ENCODE results near the gene CTNNBIP1. TPM values are rescaled to one million over a fixed set of nuclear protein-coding genes. Genes with fewer than 3 reads are reported as not detected.
A peak's percentile ranks its signal among the peaks of the same experiment; 100 is the strongest.

Gene CTNNBIP1
- total and polyA plus RNA-seq, 8 donors = 9.4 to 27.3 (median 19.1) TPM

DNA sequence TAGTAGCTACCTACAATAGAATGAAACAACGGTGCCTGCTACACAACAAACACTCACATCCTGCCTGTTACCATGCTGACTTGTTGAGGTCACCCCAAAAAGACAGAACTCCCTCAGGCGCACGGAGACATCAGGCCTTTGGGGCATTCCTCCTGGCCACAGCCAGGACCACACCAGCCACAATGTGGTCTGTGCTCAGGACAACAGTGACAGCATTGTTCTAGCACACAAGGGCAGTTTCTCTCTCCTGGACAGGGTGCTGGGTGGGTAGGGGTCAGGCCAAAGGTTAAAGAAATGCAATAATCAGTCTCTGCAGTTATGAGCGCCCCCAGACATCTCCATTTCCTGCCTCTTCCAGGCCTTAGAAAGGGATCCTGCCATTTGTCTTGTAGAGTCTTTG lies 39.5 kb downstream of the CTNNBIP1 start:
- no peak overlapping the region for H3K4me3 ChIP-seq
- FAIRE-seq = no peak
- 89% methylated on average over 4 of the region's 4 CpGs for WGBS, 2 donors
- TF ChIP-seq, protein P1, sequence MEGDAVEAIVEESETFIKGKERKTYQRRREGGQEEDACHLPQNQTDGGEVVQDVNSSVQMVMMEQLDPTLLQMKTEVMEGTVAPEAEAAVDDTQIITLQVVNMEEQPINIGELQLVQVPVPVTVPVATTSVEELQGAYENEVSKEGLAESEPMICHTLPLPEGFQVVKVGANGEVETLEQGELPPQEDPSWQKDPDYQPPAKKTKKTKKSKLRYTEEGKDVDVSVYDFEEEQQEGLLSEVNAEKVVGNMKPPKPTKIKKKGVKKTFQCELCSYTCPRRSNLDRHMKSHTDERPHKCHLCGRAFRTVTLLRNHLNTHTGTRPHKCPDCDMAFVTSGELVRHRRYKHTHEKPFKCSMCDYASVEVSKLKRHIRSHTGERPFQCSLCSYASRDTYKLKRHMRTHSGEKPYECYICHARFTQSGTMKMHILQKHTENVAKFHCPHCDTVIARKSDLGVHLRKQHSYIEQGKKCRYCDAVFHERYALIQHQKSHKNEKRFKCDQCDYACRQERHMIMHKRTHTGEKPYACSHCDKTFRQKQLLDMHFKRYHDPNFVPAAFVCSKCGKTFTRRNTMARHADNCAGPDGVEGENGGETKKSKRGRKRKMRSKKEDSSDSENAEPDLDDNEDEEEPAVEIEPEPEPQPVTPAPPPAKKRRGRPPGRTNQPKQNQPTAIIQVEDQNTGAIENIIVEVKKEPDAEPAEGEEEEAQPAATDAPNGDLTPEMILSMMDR (IDR thresholded peaks at IDR 0.05) = no peak
- DNase-seq = peak in 1 of 6 donors; percentile 24
- no peaks in the 10 kb centered on the region for H3K4me1 ChIP-seq
- no peaks in the 10 kb centered on the region for H3K9me3 ChIP-seq
- no peak overlapping the region for H3K27ac ChIP-seq
- no peak for ATAC-seq
- no peaks in the 10 kb centered on the region for H3K27me3 ChIP-seq
- peaks cover 0 to 6% (median 4%) of the 10 kb centered on the region in 3 donors for H3K36me3 ChIP-seq
- intact Hi-C loops (cut with DNase I) = no loop called here

DNA sequence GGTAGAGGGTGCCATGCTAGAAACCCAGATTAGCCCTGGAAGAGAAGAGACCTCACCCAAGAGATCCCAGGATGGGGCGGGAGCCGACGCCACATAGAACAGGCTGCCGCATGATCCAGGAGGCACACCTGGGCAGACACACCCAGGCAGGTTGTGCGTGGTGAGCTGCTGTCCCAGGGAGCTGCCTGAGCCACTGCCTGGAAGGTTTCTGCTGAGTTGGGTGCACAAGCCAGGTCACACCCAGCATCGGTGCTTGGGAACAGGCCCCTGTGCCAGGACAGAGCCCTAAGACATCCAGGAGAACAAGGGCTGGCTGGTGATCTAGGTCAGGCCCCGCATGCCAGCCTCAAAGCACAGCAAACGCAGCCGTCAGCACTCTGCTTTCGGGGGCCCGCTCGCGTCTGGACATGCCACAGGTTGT lies 40.2 kb downstream of the CTNNBIP1 start:
- H3K27ac ChIP-seq = no peak overlapping the region
- H3K27me3 ChIP-seq = no peaks in the 10 kb centered on the region
- intact Hi-C loops (cut with DNase I) = loop anchor here in 2 of 3 donors (5.0 kb wide), 1 partner anchor 83 kb away; no protein-coding TSS in a partner anchor
- no peaks in the 10 kb centered on the region for H3K4me1 ChIP-seq
- ATAC-seq = no peak
- TF ChIP-seq, protein P1 (IDR thresholded peaks at IDR 0.05) = no peak
- H3K4me3 ChIP-seq = no peak overlapping the region
- no peaks in the 10 kb centered on the region for H3K9me3 ChIP-seq
- peak in 1 of 6 donors; percentile 41 for DNase-seq
- FAIRE-seq = no peak
- peaks cover 0 to 6% (median 4%) of the 10 kb centered on the region in 3 donors for H3K36me3 ChIP-seq
- 94 to 96% methylated on average over 13 of the region's 13 CpGs for WGBS, 2 donors

DNA sequence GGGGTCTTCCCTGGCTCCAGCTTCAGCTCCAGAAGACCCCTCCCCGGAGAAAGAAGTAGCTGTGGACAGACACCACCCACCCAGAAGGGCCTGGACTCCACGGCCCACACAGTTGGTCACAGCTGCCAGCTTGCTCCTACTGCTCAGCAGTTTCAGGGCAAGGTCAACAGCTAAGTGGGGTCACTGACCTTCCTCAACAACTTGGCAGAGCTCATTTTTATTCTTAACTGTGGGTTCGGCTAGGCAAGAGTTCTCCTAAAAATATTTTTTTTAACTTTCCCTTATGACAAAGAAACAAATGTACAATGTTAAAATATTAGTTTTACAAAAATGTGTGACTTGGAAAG lies 41.9 kb downstream of the CTNNBIP1 start:
- peak in 1 of 6 donors; percentile 38 for DNase-seq
- intact Hi-C loops (cut with DNase I) = loop anchor here in 2 of 3 donors (5.0 kb wide), 1 partner anchor 81 kb away; no protein-coding TSS in a partner anchor
- H3K36me3 ChIP-seq = peaks cover 0 to 6% (median 4%) of the 10 kb centered on the region in 3 donors
- no peak overlapping the region for H3K27ac ChIP-seq
- TF ChIP-seq, protein P1 (IDR thresholded peaks at IDR 0.05) = no peak
- no peak for FAIRE-seq
- no peaks in the 10 kb centered on the region for H3K9me3 ChIP-seq
- 41 to 52% methylated on average over 3 of the region's 3 CpGs for WGBS, 2 donors
- peak in 1 of 4 donors; percentile 7 for ATAC-seq
- no peaks in the 10 kb centered on the region for H3K4me1 ChIP-seq
- no peak overlapping the region for H3K4me3 ChIP-seq
- H3K27me3 ChIP-seq = no peaks in the 10 kb centered on the region

DNA sequence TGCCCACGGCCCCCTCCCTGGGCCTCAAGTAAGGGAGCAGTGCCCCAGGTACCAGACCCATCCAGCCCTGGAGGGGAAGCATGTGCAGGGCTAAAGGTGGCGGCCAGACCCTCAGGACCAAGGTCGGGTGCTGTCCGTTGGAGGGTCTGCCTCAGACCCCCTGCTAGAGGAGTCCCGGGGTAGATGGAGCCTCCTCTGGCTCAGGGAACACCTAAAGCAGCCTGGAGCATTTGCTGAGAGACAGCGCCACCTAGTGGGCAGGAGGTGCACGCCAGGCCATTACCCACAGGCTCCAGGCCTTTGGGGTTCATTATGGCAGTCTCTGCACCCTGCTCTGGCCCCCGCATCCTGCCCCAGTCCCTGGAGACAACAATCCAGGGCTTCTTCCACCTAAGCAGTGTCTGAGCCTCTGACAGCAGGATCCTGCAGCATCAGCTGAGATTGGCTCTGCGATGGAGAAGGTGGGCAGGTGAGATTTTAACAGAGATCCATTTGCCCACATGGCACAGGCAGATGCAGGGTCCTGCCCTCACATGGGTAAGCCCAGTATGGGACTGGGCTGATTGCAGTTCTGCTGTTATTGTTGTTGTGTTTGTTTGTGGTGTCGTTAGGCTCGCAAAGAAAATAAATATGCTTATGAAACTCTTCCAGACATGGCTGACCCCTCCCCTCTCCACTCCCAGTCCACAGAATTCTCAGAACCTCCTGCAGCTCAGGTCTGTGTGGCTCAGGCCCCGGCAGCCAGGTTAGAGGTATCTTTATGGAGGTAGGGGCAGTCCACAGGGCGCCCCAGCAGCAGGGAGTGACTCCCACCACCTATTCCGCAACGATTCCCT lies 42.4 kb downstream of the CTNNBIP1 start:
- Histone ChIP-seq H3K27ac (no peak overlapping the region), H3K27me3 (no peaks in the 10 kb centered on the region), H3K9me3 (no peaks in the 10 kb centered on the region), H3K36me3 (peaks cover 0 to 6% (median 4%) of the 10 kb centered on the region in 3 donors), H3K4me1 (no peaks in the 10 kb centered on the region), H3K4me3 (no peak overlapping the region)
- WGBS, 2 donors = 44 to 56% methylated on average over 13 to 15 of the region's 15 CpGs
- intact Hi-C loops (cut with DNase I) = loop anchor here in 2 of 3 donors (5.0 kb wide), 1 partner anchor 80 kb away; no protein-coding TSS in a partner anchor
- DNase-seq = peak; percentile 58 to 95 (median 82)
- no peak for FAIRE-seq
- ATAC-seq = peak; percentile 84 to 98 (median 94)
- TF ChIP-seq, protein P1 (IDR thresholded peaks at IDR 0.05) = peak; percentile 92 to 99 (median 98)
